Uterus (tissue), 2 donors: ENCODE results near the gene CACNA2D1.

ENCODE experiments used
- CTCF ChIP-seq, 4 experiments: fragments of 200-600 bp in 2 of 4; fragments of 450-650 bp in 2 of 4; sonication (generic) in 2 of 4; IDR thresholded peaks; one replicate each; pipeline ENCODE4 v1.5.1; 2016 to 2019; ENCODE audit warnings: antibody characterized with exemption in 4 of 4, mild to moderate bottlenecking in 2 of 4, moderate library complexity in 1 of 4
- POLR2A ChIP-seq, 2 donors: fragments of 450-650 bp; IDR thresholded peaks; one replicate each; pipeline ENCODE4 v1.6.1; 2016; ENCODE audit warnings: antibody characterized with exemption in 2 of 2, mild to moderate bottlenecking in 1 of 2, moderate library complexity in 1 of 2

DNA sequence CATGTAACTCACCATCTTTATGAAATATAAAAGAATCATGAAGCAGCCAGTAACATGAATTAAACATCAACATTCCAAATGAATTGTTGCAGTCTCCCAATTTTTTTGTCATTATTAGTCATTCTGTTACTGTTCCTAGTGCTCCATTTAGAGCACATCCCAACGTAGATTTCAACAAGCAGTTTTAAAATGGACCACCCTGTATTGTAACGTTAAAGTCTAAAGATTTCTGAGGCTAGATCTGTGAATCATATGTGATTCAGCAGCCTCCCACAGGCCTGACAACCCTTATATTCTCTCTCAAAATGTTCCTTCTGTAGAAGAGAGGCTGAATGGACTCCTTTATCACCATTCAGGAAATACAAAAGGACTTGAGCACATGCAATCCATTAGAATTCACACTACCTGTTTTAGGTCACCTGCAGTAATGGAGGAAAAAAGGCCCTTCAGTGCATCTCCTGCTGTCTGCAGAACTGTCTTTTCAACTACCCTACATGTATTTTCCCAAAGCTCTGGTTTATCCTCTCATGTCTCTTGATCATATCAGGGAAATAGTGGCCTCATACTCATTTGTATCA lies 81.4 kb downstream of the CACNA2D1 start:
- TF ChIP-seq CTCF (IDR thresholded peaks at IDR 0.05), result no peak
- no peak for TF ChIP-seq POLR2A (IDR thresholded peaks at IDR 0.05)
